ENCODE results near the gene FGFR3.

FGFR3 gene

DNA sequence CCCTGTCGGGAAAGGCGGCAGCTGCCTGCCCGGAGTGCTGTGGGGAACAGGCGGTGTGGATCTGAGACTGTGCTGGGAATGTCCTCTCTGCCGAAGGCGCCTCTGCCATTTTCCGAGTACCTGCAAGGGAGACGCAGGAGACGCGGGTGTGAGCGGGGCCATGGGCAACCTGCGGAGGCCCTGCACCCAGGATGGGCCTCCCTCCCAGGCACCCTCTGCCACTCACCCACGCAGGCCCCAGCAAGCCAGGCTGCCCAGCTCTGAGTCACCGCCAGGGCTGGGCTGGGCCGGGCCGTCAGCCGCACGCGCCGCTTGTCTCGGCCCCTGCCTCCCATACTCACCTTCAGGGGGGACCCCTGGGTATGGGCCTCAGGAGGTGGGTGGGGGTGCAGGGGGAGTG is 3.5 kb upstream of the FGFR3 start:
- no peak for DNase-seq

DNA sequence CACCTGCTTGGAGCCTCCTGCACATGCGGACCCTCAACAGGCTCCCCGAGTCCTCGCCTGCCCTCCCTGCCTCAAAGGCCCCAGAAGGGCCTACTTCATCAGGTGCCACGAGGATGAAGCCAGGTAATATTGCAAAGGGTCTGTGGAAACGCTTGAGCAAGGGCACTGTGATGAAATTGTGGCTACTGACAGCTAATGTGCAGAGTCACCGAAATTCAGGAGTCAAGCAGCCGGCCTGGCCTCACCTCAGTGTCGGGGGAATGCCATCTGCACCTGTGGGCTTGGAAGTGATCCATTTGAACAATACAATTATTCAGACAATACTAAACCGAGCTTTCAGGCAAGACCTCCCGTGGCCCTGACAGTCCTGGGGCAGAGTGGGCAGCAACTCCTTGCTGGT is 3.1 kb upstream of the FGFR3 start:
- DNase-seq, result no peak

DNA sequence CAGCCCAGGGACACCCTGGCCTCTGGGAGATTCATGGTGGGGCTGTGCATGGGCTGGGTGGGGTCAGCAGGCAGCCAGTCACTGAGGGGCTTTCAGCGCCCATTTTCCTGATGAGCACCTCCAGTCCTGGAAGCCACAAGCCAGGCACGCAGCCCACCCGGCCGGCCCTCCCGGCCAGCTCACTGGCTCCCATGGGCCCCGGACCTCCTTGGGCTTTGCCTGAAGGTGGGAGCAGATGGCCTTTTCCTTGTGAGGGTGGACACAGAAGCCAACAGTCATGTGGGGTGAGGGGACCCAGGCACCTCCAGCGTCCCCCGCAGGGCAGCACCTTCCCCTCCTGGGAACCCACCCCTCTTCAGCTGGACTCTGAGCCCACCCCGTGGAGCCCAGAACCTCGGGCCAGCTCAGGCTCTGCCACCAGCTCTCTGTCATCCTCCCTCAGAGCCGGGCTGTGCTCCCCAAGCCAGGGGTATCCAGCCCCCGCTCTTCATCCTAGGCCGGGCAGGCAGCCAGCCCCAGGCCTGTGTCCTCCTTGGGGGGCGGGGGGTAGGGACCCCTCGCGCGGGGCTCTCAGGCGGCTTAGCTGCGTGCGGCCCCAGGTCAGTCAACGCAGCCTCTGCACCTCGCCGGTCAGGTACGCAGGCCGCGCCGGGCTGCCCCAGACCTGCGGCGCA is 798 bp upstream of the FGFR3 start:
- DNase-seq, result no peak

DNA sequence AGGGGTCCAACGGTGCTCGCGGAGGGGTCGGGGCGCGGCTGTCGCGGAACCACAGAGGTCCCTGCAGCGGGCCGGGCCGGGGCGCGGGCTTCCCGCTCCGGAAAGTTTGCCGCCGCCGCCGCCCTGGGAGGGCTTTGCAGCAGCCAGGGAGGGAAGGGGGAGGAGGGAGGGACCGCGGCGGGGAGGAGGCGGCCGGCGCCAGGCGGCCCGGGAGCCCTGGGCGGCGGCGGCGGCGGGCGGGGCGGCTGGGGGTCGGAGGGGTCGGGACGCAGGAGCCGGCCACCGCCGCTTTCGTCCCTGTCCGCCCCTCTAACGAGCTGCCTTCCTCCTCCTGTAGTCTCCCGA is 375 bp downstream of the FGFR3 start:
- DNase-seq, result no peak

DNA sequence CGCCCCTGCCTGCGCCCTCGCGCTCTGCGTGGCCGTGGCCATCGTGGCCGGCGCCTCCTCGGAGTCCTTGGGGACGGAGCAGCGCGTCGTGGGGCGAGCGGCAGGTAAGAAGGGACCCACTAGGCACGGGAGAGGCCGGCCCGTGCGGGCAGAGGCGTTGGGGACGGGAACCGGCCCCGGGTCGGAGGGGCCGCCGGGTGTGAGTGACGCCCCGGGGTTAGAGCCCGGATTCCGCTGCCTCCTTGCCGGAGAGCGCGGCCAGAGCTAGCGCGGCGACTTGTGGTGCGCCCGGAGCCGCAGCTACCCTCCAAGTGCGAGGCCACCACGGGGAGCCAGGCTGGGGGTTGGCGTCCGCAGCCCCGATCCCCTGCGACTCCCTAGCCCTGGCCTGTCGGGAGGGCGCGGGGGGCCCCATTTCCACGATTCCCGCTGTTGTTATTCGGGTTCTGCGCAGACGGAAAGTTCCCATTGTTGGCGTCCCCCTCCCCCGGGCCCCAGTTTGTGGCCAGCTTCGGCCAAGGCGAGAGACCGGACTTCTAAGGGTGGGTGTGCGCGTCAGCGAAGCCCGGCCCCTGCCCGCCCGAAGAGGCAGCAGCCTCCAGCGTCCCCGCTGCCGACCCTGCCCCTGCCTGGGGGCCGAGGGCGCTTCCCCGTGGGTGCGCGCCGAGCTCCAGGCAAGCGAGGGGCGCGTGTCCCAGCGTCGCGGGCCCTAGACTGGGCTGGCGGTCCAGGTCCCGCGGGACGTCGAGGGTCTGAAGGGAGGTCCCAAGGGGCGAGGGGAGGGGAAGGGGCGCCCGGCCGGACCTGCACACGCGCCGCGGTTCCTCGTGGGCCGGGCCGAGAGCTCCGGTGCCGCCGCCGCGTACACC is 1.1 kb downstream of the FGFR3 start:
- no peak for DNase-seq

DNA sequence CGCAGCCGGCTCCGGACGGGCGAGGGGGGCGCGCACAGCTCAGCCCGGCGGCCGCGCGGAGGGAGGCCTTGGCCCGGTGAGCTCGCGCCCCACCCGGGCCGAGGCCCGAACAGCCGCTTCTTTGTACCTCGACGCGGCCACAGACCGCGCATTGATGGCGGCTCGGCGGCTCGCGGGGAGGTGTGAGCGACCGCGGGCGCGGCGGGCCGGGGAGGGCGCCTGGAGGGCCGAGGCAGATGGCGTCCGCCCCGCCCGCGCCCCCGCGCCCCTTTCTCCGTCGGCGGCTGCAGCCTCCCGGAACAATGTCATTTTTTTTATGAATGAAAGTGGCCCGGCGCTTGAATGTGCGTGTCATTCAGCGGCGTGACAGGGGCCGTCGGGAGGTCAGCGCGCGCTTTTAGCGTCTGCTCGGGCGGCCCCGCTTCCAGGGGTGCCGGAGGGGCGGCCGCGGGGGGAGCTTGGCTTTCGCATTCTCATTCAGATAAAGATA is 1.8 kb downstream of the FGFR3 start:
- DNase-seq, result no peak

DNA sequence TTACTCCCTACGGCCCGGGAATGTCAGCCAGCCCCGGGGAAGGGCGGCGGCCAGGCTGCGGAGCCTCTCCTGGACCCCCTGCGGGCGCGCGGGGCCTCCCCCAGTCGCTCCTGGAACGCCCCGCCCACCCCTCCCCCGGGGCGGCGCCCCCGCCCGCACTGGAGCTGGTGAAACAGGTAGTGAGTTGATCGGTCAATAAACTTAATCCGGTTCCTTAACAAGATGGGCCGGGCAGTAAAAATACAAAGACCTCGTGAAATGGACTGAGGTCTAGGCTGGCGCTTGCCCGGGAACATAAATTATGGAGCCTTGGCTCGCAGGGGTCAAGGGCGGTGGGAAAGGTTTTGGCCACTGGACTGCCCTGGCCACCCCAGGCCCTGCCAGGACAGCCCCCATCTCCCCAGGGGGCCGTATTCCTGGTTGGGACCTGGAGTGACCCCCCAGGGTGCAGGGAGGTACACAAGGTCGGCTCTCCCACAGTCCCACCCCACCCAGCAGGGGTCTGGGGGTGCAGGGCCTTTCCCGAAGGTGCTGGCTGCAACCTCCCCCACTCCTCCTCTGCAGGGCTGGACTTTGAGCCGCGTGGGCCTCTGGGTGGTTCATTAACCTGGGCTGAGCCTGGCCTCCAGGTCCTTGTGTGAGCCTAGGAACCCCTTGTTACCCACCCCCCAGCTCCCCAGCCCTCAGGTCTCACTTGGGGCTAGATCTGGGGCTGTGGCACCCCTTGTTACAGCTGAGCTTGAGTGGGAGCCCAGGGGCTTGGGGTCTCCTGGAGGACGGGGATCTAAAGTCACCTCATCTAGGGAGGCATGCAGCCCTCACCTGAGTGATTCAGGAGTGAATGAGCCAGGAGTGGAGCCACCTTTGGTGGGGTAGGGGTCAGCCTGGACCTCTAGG is 2.5 kb downstream of the FGFR3 start:
- DNase-seq, result no peak

DNA sequence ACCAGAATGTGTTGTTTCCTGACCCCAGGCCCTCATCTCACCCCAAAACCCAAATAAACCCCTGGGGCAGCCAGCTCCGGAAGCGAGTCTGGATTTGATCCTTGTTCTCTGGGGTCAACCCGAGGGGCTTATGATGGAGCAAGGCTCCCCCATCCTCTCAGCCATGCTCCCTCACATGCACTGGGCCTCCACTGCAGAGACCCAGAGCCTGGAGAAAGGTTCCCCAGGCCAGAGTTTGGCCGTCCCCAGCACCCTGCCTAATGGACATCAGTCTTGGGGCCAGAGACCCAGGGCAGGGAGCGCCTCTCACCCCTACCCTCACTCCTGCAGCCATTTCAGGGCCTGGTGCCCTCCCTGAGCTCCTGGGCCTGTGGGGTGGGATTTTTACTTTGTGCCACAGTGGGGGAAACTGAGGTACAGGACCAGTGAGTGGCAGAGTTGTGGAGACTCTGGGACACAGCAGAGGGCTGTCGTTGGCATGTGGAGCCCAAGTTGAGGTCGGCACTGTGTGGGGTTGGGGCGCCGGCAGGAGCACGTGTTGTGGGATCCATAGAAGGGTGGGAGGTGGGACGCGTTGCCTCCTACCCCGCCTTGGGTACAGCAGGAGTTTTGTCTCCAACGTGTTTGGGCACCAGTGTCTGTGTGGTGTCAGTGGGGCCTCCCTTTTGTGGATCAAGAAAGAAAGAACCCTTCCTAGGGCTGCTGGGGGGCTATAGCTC is 3.6 kb downstream of the FGFR3 start:
- no peak for DNase-seq

DNA sequence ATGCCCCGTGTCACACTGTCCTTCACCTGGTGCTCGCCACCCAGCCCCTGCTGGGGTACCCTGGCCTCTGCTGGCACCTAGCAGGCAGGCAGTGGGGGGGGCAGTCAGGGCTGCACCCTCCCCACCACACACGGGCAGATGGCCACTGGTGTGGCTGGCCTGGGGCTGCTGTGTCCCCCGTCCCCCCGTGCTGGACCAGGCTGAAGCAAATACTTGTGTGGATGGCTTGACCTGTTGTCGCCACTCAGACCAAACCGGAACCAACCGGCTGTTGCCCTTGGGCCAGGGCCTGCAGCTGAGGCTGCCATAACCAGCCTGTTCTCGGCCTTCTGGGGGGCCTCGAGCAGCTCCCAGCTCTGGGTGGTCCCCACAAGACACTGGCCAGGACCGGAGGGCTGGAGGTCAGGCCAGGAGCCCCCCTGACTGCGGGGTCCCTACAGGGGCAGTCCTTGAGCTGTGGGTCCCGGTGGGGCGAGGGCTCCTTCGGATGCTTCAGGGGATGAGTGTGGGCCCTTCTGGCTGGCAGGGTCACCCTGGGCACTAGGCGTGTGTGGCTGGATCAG is 4.3 kb downstream of the FGFR3 start:
- DNase-seq, result no peak

DNA sequence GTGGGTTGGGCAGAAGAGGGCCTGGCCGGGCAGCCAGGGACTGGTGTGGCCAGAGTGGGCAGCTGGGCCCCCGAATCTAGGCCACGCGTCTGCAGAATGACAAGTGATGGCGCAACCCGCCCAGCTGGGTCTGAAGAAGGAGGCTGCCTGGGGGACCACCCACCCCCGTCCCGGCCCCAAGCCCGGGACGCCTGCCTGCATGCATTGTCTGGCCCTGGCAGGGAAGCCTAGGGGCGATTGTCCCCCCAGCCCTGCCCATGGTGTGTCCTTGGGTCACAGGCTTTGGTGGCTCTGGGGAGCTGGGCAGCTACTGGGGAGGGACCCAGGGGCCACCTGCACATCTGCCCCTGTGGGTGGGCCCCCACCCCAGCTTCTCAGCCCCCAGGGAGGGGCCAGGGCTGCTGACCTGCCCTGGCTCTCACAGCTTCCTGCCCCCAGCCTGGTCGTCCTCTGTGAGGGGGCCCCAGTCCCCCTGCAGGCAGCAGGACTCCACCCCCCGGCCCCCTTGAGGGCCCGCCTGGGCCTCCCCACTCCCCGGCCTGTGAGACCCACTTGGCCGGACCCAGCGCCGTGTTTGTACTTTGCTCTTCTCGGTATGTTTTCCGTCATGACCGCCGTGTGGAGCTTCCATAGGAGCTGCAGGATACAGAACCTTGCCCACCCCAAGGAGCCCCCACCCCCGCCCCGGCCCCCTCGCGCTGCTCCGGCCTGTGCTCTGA is 4.9 kb downstream of the FGFR3 start:
- no peak for DNase-seq

DNA sequence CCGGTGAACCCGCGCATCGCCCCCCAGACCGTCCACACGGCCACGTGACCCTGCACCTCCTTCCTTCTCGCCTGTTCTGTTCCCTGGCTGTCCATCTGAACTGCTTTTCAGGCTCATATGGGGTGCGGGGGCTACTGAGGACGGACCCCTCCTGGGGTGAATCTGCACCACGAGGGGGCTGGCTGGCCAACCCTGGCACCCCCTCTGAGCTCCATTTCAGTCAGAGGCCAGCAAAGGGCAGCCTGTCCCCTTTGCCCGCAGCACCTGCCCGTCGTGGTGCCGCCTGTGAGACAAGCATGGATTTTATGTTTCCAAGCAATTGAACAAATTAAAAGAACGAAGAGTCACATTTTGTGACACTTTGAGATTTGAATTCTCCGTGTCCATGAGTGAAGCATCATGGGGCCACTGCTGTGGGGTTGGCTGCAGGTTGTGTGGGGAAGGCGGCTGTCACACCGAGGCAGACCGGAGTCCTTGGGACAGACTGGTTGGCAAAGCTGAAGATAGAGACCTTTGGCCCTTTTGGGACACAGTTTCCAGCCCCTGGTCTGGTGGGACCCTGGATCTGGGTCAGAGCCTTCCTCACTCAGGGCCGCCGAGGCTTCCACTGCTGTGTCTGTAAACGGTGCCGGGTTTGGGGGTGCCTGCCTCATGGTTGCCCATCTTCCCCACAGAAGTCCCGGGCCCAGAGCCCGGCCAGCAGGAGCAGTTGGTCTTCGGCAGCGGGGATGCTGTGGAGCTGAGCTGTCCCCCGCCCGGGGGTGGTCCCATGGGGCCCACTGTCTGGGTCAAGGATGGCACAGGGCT is 5.7 kb downstream of the FGFR3 start:
- DNase-seq, result no peak

DNA sequence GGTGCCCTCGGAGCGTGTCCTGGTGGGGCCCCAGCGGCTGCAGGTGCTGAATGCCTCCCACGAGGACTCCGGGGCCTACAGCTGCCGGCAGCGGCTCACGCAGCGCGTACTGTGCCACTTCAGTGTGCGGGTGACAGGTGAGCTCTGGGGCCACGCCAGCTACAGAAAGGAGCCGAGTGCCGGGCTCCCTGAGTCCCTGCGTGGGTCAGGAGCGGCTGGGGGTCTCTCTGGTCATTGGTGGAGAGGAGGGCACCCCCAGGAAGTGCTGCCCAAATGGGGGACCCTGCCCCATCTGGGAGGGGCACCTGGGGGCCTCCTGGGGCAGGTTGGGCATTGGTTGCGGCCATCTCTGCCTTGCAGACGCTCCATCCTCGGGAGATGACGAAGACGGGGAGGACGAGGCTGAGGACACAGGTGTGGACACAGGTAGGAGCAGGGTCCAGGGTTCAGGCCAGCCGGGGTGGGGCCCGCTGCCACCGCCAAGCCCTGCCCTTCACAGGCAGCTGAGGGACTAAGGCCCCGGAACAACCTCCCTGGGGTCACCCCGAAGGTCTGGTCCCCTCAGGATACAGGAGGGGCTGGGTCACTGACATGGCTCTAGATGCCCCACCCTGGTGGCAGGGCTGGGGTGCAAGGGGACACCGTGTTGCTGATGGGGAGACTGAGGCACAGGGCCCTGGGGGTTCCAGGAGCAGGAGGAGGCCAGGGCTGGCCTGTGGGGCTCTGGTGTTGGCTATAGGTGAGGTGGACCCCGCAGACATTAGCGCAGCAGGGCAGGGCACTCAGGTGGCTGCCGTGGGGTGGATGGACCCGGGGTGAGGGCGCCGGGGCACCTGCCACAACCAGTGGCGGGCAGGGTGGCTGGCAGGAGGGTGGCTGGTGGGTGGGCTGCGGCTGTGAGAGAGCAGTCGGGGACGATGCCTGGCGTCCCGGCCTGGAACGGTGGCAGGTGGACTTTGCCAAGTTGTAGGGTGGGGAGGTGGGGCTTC is 6.6 kb downstream of the FGFR3 start:
- DNase-seq, result no peak

DNA sequence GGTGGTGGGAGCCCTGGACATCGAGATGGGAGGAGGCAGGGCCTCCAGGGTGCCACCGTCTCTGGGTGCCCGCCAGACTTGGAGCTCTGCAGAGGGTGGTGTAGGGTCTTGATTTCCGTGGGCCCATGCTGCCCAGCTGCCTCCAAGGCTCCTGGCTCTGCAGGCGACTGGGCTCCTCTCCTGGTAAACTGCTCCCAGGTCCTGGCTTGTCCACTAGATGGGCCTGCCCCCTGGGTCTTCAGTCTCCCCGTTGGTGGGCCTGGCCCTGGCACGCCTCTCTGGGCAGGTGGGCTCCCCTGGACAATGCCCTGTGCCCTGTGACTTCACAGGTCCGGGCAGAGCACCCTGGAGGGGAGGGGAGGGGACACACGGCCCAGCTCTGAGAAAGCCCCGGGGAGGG is 7.7 kb downstream of the FGFR3 start:
- no peak for DNase-seq

DNA sequence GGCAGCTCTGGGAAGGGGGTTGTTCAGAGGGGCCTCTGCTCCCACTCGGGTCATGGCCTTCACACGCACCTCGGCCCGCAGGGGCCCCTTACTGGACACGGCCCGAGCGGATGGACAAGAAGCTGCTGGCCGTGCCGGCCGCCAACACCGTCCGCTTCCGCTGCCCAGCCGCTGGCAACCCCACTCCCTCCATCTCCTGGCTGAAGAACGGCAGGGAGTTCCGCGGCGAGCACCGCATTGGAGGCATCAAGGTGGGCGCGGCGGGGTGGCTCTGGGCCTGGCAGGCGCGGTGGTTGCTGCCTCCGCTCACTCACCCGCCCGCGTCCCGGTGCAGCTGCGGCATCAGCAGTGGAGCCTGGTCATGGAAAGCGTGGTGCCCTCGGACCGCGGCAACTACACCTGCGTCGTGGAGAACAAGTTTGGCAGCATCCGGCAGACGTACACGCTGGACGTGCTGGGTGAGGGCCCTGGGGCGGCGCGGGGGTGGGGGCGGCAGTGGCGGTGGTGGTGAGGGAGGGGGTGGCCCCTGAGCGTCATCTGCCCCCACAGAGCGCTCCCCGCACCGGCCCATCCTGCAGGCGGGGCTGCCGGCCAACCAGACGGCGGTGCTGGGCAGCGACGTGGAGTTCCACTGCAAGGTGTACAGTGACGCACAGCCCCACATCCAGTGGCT is 8.3 kb downstream of the FGFR3 start:
- no peak for DNase-seq

DNA sequence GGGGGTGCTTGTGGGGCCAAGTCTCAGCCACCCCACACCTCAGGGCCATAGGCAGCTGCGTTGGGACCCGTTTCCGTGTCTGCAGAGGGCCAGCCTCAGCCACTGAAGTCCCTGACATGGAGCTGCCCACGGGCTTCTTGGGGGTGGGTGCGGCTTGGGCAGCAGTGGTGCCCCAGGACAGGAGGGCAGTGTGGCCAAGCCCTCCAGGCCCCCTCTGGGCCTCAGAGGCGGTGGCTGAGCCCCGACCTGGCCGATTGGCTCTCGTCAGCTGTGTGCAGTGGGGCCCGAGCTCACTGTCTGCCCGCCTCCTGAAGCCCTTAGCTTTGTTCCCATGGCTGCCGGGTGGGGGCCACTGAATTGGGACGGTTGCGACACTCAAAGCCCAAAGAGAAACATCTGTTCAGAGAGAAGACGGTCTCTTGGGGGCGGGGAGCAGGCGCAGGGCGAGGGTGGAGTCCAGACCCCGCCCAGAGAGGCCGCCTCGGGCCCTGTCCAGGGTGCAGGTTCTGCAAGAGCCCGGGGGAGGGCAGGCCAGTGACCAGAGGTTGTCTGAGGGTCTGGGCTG is 9.1 kb downstream of the FGFR3 start:
- DNase-seq, result no peak

DNA sequence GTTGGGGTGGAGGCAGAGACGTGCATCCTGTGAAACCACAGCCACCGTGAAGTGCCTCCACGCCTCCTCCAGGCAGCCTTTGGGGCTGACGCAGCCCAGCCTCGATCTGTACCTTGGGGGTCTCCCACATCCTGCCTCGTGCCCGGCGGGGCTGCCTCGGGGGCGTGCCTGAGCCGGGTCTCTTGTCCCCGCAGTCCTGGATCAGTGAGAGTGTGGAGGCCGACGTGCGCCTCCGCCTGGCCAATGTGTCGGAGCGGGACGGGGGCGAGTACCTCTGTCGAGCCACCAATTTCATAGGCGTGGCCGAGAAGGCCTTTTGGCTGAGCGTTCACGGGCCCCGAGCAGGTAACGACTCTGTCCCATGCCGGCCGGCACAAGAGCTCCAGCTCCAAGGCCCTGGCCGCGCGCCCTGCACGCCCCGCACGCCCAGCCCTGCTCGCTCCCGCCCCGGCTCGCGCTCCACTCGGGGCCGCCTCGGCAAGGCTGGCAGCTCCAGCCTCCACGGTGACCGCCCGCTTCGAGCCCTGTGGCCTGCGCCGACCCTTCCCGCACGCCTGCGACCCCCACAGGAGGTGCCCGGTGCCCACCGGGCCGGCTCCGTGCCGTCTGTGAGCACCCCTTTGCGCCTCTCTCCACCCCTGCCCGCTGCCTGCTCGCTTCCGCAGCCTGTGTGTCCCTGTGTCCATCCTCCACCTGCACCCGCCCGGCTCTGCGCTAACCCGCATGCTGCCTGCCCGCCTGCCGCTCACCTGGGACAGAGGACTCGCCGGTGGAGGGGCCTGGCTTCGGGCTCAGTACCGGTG is 9.8 kb downstream of the FGFR3 start:
- DNase-seq, result no peak
